ENCODE measurements around the gene NDFIP1. TPM values are rescaled to one million over a fixed set of nuclear protein-coding genes. Genes with fewer than 3 reads are reported as not detected.

The NDFIP1 gene
- total RNA-seq, 1 experiment from 2014 or later, result 26.6 TPM

GRCh38 chr5:142150431-142150830 lies 41.9 kb downstream of the NDFIP1 start:
- H3K4ac ChIP-seq (ENCODE audit: low read depth, low read length), result no peak overlapping the region
- WGBS (ENCODE audit: extremely low coverage, insufficient read length, low lambda C conversion rate), result no CpG with 5 or more reads among the region's 8 CpGs
- H3K27ac Mint-ChIP-seq, result peak overlapping the region in 2 of 3 experiments; percentile 31 to 70; a peak in 1 of 7 replicates

More at GRCh38 chr5:142150431-142150830, 41.9 kb downstream of the NDFIP1 start:
- TF ChIP-seq, protein P1, sequence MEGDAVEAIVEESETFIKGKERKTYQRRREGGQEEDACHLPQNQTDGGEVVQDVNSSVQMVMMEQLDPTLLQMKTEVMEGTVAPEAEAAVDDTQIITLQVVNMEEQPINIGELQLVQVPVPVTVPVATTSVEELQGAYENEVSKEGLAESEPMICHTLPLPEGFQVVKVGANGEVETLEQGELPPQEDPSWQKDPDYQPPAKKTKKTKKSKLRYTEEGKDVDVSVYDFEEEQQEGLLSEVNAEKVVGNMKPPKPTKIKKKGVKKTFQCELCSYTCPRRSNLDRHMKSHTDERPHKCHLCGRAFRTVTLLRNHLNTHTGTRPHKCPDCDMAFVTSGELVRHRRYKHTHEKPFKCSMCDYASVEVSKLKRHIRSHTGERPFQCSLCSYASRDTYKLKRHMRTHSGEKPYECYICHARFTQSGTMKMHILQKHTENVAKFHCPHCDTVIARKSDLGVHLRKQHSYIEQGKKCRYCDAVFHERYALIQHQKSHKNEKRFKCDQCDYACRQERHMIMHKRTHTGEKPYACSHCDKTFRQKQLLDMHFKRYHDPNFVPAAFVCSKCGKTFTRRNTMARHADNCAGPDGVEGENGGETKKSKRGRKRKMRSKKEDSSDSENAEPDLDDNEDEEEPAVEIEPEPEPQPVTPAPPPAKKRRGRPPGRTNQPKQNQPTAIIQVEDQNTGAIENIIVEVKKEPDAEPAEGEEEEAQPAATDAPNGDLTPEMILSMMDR (conservative IDR thresholded peaks at IDR 0.05), result no peak
- Histone ChIP-seq H4K91ac (ENCODE audit: insufficient read length, low read depth, low read length) (no peak overlapping the region), H2AFZ (ENCODE audit: low read length) (no peak overlapping the region), H3K9ac (ENCODE audit: extremely low read depth, insufficient read length, low read length) (no peak overlapping the region), H2BK120ac (ENCODE audit: low read depth, low read length, poor library complexity, severe bottlenecking) (no peak overlapping the region), H2BK5ac (ENCODE audit: insufficient read length, low read length) (no peak overlapping the region), H3K4me1 (ENCODE audit: insufficient read depth, low read length) (no peaks in the 10 kb centered on the region; the same call in 1 of the 2 replicates), H3K27ac (ENCODE audit: insufficient read length, low read depth, low read length) (no peak overlapping the region), H4K8ac (replicated peaks; ENCODE audit: insufficient read length, low read depth, low read length) (no peak overlapping the region), H3K23ac (ENCODE audit: insufficient read length, low read depth, low read length) (no peak overlapping the region), H3K79me1 (ENCODE audit: insufficient read depth, low read depth, low read length, poor library complexity, severe bottlenecking) (no peaks in the 10 kb centered on the region), H2BK15ac (ENCODE audit: low read depth, low read length) (no peak overlapping the region), H3K14ac (ENCODE audit: insufficient read depth, low read length) (no peak overlapping the region), H4K5ac (ENCODE audit: insufficient read length, low read depth, low read length) (no peak overlapping the region), H2BK20ac (ENCODE audit: low read depth, low read length, poor library complexity, severe bottlenecking) (no peak overlapping the region), H3K79me2 (ENCODE audit: insufficient read depth, low read length) (no peaks in the 10 kb centered on the region), H3K4me2 (ENCODE audit: insufficient read depth, insufficient read length, low read length) (no peak overlapping the region), H3K18ac (ENCODE audit: insufficient read length, low read depth, low read length) (no peak overlapping the region), H3K9me3 (ENCODE audit: control insufficient read depth, low read depth, low read length) (no peaks in the 10 kb centered on the region), H2AK5ac (ENCODE audit: insufficient read length, low read length) (no peak overlapping the region), H3T11ph (ENCODE audit: low read length) (no peak overlapping the region), H2BK12ac (ENCODE audit: insufficient read length, low read depth, low read length) (no peak overlapping the region), H3K56ac (ENCODE audit: insufficient read length, low read depth, low read length) (no peak overlapping the region), H3K23me2 (ENCODE audit: insufficient read length, low read depth, low read length, poor library complexity, severe bottlenecking) (no peaks in the 10 kb centered on the region), H3K27me3 (ENCODE audit: insufficient read depth, low read length) (no peaks in the 10 kb centered on the region), H4K20me1 (ENCODE audit: control insufficient read depth, insufficient read depth, insufficient read length) (no peaks in the 10 kb centered on the region)
- Mint-ChIP-seq H3K4me3 (no peak overlapping the region), H3K4me1 (peaks cover 17 to 20% of the 10 kb centered on the region in 2 experiments), H3K27me3 (ENCODE audit: low read depth) (no peaks in the 10 kb centered on the region), H3K9me3 (peaks cover 3 to 7% of the 10 kb centered on the region in 2 experiments; a peak in 2 of 5 replicates), H3K36me3 (ENCODE audit: insufficient read depth in 1 of 3, low read depth in 3 of 3) (peaks cover 23 to 32% (median 25%) of the 10 kb centered on the region in 3 experiments)
- DNase-seq, result no peak

Data from H9 (cell line).